GM13976 (cell line): Measurements from ENCODE around the gene ALDOC.
"Not testable (repeated sequence)": the region's sequence is repeated elsewhere in the genome, so short reads cannot be mapped to it uniquely, and the experiment has no call there.

Source experiments
- DNase-seq: peaks from one replicate; pipeline ENCODE4 v3.0.0; 2012; ENCODE audit warnings: low spot score
- CTCF ChIP-seq: IDR thresholded peaks from 2 replicates; pipeline ENCODE4 v1.5.1; 2012; ENCODE audit warnings: borderline replicate concordance, mild to moderate bottlenecking; ENCODE audit not compliant: insufficient read depth; ENCODE audit errors: extremely low read depth, missing control alignments, control extremely low read depth
- in situ Hi-C: fragments of 300-500 bp; cut with MboI; formaldehyde crosslinking; loops from one replicate; pipeline ENCODE4 v1.12.0; 2022; ENCODE audit warnings: low sequenced_read_pairs, mixed read lengths, inconsistent platforms; ENCODE audit not compliant: unreplicated experiment

ALDOC gene

GRCh38 chr17:28616281-28616680, 39.6 kb upstream of the ALDOC start:
- in situ Hi-C loops = no loop called here
- DNase-seq = no peak
- no peak for TF ChIP-seq CTCF

GRCh38 chr17:28615260-28615940, 38.7 kb upstream of the ALDOC start:
- in situ Hi-C loops = no loop called here
- DNase-seq = no peak
- no peak for TF ChIP-seq CTCF

GRCh38 chr17:28613931-28614381, 37.3 kb upstream of the ALDOC start, which contains the start of gene RSKR:
Gene RSKR, minus strand, starts transcription at chr17:28614185. Its CDS starts 24 bp downstream, at chr17:28614161.
- in situ Hi-C loops = no loop called here
- TF ChIP-seq CTCF = no peak
- no peak for DNase-seq

- in situ Hi-C loops = no loop called here
- peak; percentile 54 for DNase-seq
- peak; percentile 64 for TF ChIP-seq CTCF
Measured at GRCh38 chr17:28612936-28613872, 36.5 kb upstream of the ALDOC start.

- in situ Hi-C loops = no loop called here
- no peak for TF ChIP-seq CTCF
- no peak for DNase-seq
Measured at GRCh38 chr17:28612531-28612930, 35.8 kb upstream of the ALDOC start.

- in situ Hi-C loops = no loop called here
- no peak for TF ChIP-seq CTCF
- no peak for DNase-seq
Measured at GRCh38 chr17:28610376-28610775, 33.7 kb upstream of the ALDOC start.

- DNase-seq, in situ Hi-C loops: not testable (repeated sequence)
Measured at GRCh38 chr17:28604031-28604430, 27.3 kb upstream of the ALDOC start.
